ENCODE data around the gene PDE1A.

PDE1A gene

DNA sequence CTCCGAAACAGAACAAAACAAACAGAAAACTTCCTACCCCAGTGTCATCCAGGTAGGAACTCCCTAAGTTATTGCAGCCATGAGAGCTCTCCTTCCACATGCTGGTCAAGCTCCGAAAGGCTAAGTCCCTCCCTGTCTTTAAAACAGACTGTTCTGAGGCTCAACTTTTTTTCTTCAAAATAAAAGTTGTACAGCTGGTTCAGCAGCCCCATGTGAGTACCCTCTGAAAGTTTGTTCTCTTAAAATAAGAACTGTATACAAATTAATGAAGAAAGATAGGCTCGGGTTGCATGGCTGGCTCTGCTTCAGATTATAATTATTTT is at the start of gene PDE1A:
TSS of gene PDE1A (minus strand) at position 119 of the 323 bp plus-strand sequence.
- no peak for DNase-seq (ENCODE audit: low spot score)

DNA sequence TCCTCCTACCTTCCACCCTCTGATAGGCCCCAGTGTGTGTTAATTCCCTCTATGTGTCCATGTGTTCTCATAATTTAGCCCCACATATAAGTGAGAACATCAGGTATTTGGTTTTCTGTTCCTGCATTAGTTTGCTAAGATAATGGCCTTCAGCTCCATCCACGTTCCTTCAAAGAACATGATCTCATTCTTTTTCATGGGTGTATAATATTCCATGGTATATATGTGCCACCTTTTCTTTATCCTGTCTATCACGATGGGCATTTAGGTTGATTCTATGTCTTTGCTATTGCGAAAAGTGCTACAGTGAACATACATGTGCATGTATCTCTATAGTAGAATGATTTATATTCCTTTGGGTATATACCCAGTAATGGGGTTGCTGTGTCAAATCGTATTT is 46.8 kb upstream of the PDE1A start:
- DNase-seq (ENCODE audit: low spot score) = no peak

DNA sequence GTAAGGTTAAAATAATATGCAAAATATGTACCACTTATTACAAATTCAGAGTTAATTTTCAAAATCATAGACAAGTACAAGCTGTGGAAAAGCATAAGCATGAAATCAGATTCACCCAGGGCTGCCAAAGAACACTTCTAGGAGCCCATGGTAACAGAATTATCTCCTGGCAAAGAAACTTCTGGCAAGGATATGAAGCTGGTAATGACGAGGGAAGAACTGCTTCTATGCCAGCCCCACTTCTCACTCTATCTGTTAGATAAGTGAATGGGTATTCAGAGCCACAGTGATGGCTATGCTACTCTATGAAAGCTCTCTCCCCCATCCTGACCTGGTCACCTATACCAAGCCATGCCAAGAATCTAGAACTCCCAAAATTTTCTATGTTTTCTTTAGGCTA is 36.9 kb upstream of the PDE1A start:
- no peak for DNase-seq (ENCODE audit: low spot score)

DNA sequence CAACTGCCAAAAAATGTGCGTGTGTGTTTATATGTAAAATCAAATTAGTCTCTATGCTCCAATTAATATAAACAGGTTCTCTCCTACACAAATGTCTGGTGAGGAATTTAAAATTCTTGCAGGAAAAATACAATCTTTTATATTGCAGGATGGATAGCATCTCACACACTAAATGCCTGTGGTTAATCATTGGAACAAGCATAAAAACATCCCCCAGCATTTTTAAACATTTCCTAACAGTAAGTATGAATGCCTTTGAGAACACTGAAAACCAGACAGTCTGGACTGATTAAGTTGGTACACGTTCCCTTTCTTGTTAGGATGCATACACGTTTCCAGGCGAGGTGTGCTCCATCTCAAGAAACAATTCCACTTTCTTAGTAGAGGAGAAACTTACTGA is 29.9 kb upstream of the PDE1A start:
- DNase-seq (ENCODE audit: low spot score) = peak; percentile 72

DNA sequence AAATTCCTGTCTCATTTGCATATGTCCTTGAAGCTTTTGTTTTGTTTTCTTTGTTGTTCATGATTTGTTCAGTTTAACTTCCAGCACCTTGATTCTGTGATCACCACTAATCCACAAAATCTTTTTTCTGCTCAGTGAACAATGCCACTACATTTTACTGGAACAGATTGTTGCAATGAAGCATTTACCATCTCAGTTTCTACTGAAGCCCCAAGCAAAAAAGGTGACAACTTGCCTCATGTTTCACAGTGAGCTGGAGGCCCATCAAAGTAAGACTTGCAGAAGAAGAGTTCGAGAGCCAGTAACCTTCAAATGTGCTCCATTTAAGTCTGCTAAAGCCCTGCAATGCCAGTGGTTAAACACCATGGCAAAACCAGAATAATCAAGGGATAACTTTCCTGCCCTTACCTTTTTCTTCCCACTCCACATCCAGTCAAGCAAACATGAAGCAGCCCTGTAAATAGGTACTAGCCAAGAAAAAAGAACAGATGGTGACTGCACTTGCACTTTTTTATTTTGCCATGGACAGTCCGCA is 25.7 kb upstream of the PDE1A start:
- no peak for DNase-seq (ENCODE audit: low spot score)

DNA sequence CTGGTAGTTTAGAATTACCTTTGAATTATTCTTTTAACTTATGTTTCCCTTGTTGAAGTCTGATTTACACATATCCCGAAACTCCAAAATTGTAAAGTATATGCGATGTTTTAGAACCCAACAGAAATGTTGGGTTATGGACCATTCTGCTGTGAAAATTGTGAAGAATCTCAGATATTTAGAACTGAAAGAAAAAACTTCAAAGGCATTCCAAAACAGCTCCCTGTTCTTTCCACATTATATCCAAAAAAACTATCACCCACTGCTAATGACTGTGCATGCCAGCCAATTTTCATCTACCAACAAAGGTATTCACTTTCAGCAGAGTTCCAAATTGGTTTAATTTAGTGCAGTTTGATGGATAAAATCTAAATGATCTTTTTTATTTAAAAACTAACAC is 21.5 kb upstream of the PDE1A start:
- no peak for DNase-seq (ENCODE audit: low spot score)

DNA sequence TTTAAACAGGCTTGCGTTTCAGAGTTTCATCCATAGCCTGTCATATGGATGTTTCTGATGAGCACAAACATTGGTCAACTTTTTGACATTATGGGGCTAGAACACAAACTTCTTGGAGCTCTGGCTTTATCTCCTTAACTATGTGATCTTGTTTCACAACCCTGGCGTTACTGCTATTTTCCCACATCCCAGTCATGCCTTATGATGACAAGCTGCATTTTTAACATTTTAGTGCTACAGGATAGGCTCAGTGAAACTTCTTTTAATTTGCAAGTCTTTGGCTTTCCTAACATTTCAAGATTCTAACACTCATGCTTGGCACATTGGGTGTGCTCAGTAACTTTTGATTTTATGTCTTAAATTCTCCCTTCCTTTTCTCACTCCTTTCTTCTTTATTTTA is 21.0 kb upstream of the PDE1A start:
- peak; percentile 51 for DNase-seq (ENCODE audit: low spot score)

DNA sequence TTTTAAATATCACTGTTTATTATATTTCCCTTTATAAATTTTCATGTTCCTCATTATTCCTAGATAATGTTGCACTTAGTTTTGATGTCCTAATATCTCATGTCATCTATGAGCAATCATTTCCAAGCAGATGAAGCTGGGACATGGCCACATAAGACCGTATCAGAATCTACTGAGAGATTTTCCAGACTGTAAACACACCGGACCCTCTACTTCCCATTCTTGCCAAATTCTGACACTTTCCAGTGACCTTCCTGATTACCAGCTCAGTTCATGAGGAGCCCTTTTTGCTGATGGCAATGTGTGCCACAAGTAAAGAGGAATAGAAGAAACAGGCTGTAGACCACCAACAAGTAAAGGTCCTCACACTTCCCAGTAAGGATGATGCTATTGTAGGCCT is 20.3 kb upstream of the PDE1A start:
- no peak for DNase-seq (ENCODE audit: low spot score)

DNA sequence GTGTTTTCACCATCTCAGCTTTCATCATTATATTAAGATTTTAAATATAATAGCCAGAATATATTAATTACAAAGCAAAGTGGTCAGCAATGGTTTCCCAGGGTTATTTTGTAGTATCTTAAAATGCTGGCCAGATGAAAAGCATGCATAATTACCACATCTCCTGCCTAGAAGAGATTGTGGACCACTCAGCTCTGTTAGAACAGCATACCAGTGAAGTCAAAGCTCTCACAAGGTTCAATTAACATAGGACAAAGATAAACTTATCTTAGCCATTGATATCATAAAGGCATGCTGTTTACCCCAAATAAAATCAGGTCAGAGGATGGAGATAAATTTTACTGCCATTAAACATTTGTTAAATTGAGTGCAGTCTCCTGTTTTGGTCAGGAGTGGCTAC is 19.3 kb upstream of the PDE1A start:
- DNase-seq (ENCODE audit: low spot score) = no peak

DNA sequence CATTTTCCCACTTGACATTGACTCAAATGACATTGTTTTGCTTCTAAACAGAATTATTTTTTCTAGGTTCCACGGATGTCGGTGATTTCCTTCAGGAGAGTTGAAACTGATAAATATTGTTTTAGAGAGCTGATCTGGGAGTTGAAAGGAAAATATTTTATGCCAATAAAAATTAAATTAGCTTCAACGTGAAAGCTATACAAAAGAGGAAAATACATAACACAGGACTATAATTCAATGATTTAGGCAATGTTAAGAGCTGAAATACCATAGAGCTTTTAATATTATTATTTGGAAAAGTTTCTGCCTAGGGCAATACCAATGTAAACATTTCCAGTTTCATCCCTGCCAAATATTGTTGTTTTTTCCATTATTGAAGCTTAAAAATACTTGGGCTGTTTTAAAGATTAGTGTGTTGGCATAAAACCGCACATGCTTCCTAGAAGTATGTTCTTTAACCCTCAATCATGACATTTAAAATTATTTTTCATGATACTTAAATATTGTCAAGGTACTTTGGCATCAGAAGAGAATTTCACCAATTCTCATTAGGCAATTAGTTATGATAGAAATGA is 18.6 kb upstream of the PDE1A start:
- no peak for DNase-seq (ENCODE audit: low spot score)

DNA sequence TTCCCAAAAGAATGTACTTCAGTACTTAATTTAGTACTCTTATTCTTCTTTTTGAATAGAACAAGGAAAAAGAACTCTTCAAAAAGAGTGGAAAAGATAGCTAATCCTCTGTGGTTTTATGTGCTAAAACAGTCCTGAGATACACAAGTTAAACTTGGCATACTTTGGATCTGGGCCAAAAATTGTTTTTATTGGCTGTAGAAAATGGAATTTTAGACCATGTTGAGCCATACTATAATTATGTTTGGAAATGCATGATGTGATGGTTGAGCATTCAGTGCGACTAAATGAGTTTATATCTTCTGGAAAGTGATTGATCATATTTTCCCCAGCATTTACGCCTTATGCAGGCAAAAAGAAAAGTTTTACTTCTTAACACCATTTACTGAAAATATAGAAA is 18.0 kb upstream of the PDE1A start:
- DNase-seq (ENCODE audit: low spot score) = no peak

DNA sequence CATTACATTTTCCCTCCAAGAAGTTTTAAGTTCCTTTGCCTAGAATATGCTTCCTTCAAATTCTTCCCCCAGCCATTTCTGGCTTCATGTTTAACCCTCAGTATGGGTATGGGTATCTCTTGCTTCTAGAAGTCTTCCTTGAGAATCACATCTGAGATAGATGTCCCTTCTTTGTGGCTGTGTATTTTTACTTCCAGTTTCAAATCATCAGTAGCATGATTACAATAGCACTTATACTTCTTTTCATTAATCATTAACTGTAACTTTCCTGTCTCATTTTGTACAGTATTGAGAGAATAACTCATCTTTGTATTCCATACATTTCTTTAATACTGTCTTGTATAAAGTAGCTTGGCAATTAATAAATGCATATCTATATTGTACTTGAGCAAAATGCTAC is 17.3 kb upstream of the PDE1A start:
- no peak for DNase-seq (ENCODE audit: low spot score)

DNA sequence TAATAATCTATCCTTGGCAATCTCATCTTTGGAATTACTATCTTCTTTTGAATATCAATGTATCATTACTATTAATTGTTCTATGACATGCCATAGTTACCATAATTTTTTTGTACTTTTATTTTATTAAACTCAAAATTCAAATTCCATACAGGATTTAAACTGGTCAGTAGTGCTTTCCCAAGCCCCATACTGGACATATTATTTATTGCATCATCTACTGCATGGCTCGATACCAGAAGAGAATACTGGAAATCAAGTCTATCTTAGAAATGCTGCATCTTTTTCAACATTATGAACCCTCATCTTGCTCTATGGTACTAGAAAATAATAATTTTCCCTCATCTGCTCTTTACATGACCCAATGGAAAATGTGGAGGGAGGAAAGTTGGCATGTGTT is 9.4 kb upstream of the PDE1A start:
- no peak for DNase-seq (ENCODE audit: low spot score)

DNA sequence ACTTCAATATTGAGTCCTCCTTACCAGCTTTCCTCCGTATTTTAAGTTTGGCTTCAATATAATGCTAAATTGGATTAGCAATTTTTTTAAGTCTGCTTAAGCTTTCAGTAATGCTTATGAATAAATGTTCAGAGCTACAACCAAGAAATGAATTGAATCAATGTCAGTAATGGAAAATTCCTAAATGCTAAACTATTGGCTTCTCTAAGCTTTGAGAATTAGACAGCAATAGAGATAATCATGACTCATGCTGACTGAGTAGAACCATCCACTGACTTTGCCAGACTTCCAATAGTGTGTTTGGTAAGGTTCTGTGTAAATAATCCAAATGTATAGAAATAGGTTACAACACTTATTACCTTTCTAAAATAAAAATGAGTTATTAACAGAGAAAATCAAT is 8.9 kb upstream of the PDE1A start:
- DNase-seq (ENCODE audit: low spot score) = peak; percentile 48

DNA sequence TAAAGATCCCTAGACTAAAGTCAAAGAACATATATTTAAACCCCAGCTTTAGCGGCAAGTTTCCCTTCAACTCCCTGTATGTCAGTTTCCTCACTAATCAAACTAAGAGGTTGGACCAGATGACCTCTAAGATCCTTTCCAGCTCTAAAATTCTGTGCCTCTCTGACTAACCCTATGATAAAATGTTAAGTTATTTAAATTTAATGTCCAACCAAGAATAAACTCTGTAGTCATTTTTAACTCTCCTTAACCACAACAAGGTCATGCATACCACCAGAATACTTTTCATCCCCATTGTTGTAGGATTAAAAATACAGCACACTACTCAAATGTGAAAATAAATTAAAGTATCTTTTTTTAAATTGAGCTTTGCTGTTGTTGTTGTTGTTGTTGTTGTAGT is 5.2 kb upstream of the PDE1A start:
- peak; percentile 8 for DNase-seq (ENCODE audit: low spot score)

DNA sequence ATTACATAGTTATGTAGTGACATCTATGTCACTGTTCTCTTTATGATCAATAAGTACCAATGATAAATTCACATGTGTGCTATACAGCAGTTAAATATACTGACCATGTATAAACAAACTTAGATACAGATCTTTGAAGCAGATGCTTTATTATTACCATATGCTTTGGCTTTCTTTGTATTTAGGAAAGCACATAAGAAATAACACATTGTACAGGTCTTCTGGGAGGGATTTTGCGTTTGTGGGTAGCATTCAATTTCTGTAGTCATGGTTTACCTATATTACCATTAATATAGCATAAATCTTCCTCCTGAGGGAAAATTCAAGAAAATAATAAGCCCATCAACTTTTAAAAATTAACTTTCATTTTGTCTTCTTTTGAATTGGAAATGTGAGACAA is 1.6 kb upstream of the PDE1A start:
- no peak for DNase-seq (ENCODE audit: low spot score)

DNA sequence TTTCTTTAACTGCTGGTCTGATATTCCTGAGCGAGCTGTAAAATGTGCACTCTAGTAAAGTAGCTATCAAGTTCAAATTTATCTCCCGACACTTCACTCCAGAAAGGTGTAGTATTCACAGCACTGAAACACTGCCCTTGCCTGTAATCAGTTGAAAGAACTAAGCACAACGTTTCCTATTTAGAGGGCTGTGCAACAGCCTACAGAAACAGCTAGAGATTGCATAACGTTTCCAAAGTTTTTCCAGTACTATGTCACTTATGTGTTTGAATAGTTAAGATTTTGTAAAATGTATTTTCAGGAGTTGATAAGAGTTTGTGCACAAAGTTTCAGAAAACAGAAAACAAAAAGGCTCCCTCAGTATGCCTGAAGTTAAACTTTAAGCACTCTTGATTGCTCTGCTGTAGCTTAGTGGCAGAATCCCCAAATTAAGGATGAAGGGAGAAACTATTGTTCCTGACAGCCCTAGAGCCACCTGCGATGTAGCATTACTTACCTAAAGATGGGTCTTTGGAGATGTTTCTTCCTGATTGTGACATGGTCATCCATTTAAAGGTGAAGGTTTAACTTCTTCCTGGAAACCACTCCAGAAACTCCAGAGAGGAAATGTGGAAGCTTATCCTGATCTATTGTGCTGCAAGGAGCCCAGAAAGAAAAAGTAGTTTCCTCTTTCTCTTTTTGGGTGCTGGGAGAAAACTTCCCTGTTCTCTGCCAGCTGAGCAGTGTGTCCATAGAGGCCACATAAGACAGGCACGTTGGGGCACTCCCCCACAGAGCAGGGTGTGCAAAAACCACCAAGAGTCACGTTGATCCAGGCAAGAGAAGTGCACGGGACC is 536 bp downstream of the PDE1A start:
- peak; percentile 25 for DNase-seq (ENCODE audit: low spot score)

DNA sequence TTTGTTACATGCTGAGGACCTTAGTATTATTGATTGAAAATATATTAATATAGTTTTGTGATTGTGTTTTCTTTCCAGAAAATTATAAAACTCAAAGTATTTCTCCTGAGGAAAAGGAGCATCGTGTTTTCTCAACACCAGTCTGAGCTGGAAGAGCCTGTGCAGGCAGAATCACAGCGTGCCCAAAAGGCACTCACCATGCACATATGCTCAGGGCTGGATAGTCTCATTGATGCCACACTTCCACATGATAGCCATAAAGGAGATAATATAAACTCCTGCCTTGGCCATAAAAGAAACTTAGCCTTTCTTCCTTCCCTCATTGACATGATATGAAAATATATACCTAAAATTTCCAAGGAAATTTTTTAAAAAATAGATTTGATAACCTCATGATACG is 4.0 kb downstream of the PDE1A start:
- DNase-seq (ENCODE audit: low spot score) = no peak

DNA sequence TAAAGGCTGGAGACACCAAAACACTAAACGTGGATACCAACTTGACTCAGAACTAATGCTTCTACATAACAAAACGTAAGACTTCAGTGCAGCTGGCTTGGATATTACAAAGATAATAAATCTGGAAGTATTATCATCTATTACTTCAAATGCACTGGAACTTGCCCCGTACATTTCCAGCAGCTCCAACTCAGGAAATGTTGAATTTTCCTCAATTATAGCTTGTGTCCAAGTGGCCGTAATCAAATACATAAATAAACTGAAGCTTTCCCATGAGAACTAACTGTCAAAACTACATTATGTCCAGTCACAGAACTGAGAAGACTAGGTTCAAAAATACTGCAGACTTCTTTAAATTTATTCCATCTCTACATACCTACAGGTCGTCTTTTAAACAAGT is 6.2 kb downstream of the PDE1A start:
- DNase-seq (ENCODE audit: low spot score) = no peak

DNA sequence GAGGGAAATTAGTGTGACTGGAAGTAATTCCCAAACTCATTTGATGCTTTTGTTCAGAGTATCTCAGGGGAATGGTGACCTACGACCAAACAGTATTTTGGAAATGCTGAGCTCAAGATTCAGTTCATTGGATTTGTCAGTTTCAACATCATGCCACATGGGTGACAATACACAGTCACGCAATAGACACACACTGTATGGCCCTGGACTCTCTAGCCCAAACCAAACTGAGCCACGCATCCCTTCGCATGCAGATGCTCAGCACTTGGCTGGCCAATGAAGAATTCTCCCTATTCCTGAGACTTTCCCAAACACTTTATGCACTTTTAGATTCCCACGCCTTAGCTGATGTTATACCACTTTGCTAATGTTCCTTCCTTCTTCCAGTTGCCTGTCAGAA is 10.0 kb downstream of the PDE1A start:
- DNase-seq (ENCODE audit: low spot score) = no peak

DNA sequence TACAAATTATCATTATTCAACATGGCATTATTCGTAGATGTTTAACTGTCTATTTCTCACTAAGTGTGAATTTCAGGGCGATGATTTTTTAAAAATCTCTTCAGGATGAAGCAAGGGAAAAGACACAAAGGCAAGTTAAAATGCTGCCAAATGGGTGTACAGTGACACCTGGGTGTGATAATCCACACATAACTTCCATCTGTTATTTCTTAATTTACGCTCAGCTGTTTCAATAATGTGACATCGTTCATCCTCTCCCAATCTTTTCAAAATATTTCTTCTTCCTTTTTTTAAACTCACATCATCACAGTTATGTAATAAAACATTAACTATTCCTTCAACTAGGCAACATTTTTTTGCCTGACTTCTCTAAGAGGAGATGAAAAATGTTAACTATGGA is 10.6 kb downstream of the PDE1A start:
- DNase-seq (ENCODE audit: low spot score) = no peak

DNA sequence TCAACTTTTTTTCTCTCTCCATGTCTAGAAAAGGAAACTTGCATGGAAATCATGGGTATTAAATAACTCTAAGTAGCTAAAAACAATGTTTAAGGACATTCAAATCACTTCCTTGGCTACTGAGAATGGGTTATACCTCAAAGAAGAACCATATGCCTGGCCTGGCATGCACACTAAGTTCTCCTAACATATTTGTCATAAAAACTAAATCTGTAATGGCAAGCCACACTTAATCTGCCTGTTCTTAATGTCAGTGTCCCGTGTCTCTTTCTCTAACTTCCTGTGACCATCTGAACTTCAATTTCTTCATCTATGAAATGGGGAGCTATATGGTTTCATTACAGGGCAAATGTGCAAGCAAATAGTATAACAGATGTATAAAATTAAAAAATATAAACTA is 11.1 kb downstream of the PDE1A start:
- no peak for DNase-seq (ENCODE audit: low spot score)

DNA sequence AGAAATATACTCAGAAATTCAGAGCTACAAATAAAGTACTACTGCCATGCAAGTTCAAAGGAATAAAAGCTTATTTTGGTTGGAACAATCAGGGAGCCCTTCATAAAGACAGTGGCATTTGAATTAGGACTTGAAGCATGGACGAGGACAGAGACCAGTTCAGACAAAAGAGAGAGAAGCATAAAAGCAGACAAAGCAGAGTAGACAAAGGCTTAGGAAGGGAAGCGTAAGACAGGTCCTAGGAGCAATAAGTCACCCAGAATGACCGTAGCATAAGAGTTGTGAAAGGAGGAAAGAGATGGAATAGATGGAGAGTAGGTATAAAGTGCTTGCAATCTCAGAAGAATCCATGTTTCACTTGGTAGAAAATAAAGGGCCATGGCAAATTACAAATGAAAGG is 14.0 kb downstream of the PDE1A start:
- no peak for DNase-seq (ENCODE audit: low spot score)

DNA sequence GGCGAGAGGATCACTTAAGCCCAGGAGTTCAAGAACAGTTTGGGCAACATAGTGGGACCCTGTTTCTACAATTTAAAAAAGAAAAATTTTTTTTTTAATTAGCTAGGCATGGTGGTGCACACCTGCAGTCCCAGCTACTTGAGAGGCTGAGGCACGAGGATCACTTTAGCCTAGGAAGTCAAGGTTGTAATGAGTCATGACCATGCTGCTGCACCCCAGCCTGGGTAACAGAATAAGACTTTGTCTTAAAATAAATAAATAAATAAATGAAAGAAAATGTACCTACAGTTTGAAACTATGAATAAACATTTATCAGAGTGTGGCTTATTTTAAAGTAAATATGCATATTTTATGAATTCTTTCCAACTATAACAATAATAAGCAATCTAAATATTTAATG is 16.7 kb downstream of the PDE1A start:
- DNase-seq (ENCODE audit: low spot score) = no peak

Measured in GM03348 (cell line).